ENCODE measurements around the gene HECTD3.

DNA sequence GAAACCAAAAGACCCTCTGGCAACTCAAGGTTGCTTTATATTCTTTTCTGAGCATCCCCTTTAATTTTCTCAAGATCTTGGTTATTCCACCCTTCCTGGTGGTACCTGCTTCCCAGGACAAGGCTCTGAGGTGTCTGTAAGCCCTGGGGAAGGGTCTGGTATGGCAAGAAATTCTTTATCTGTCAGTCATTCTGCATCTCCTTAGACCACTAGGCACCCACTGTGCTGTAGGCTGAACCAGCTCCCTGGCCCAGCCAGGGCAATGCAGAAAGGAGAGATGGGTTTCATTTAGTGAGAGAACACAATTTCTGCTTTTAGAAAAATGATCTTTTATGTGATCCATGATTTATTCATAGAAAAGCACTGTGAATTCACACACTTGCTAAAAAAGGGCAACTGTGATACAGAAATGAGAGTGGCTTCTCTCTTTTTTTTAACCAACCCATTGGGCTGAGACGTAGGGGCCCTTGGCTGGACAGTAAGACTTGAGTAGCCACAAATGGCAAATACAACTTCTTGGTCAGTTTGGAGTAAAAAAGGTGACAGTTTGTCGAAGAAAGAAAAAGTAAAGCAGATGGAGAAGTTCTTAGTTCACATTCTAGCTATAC, 5.1 kb upstream of the HECTD3 start:
- TF ChIP-seq, protein P1, sequence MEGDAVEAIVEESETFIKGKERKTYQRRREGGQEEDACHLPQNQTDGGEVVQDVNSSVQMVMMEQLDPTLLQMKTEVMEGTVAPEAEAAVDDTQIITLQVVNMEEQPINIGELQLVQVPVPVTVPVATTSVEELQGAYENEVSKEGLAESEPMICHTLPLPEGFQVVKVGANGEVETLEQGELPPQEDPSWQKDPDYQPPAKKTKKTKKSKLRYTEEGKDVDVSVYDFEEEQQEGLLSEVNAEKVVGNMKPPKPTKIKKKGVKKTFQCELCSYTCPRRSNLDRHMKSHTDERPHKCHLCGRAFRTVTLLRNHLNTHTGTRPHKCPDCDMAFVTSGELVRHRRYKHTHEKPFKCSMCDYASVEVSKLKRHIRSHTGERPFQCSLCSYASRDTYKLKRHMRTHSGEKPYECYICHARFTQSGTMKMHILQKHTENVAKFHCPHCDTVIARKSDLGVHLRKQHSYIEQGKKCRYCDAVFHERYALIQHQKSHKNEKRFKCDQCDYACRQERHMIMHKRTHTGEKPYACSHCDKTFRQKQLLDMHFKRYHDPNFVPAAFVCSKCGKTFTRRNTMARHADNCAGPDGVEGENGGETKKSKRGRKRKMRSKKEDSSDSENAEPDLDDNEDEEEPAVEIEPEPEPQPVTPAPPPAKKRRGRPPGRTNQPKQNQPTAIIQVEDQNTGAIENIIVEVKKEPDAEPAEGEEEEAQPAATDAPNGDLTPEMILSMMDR (IDR thresholded peaks at IDR 0.05 in 2 of 3, conservative IDR thresholded peaks at IDR 0.05 in 1 of 3; ENCODE audit: insufficient read depth in 2 of 3, low read depth in 1 of 3, low read length in 3 of 3) = no peak
- no peak for TF ChIP-seq ZNF444 (CRISPR knock-in tag; IDR thresholded peaks at IDR 0.05)
- no peak for TF ChIP-seq SIN3A (IDR thresholded peaks at IDR 0.05; ENCODE audit: borderline replicate concordance in 2 of 2, control insufficient read depth in 1 of 2, low read depth in 2 of 2, low read length in 2 of 2)
- TF ChIP-seq NR2C1 (IDR thresholded peaks at IDR 0.05) = no peak
- TF ChIP-seq NR2C1 (tag; IDR thresholded peaks at IDR 0.05) = no peak
- TF ChIP-seq, protein P2, sequence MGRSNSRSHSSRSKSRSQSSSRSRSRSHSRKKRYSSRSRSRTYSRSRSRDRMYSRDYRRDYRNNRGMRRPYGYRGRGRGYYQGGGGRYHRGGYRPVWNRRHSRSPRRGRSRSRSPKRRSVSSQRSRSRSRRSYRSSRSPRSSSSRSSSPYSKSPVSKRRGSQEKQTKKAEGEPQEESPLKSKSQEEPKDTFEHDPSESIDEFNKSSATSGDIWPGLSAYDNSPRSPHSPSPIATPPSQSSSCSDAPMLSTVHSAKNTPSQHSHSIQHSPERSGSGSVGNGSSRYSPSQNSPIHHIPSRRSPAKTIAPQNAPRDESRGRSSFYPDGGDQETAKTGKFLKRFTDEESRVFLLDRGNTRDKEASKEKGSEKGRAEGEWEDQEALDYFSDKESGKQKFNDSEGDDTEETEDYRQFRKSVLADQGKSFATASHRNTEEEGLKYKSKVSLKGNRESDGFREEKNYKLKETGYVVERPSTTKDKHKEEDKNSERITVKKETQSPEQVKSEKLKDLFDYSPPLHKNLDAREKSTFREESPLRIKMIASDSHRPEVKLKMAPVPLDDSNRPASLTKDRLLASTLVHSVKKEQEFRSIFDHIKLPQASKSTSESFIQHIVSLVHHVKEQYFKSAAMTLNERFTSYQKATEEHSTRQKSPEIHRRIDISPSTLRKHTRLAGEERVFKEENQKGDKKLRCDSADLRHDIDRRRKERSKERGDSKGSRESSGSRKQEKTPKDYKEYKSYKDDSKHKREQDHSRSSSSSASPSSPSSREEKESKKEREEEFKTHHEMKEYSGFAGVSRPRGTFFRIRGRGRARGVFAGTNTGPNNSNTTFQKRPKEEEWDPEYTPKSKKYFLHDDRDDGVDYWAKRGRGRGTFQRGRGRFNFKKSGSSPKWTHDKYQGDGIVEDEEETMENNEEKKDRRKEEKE (IDR thresholded peaks at IDR 0.05; ENCODE audit: borderline replicate concordance in 1 of 2, control insufficient read depth in 1 of 2, low read depth in 2 of 2, low read length in 1 of 2) = no peak
- no peak for TF ChIP-seq ESRRA (IDR thresholded peaks at IDR 0.05; ENCODE audit: borderline replicate concordance, low read depth)
- TF ChIP-seq ILF3 (IDR thresholded peaks at IDR 0.05; ENCODE audit: borderline replicate concordance) = peak; percentile 33; the same call in 1 of the 2 replicates
- TF ChIP-seq, protein P3, sequence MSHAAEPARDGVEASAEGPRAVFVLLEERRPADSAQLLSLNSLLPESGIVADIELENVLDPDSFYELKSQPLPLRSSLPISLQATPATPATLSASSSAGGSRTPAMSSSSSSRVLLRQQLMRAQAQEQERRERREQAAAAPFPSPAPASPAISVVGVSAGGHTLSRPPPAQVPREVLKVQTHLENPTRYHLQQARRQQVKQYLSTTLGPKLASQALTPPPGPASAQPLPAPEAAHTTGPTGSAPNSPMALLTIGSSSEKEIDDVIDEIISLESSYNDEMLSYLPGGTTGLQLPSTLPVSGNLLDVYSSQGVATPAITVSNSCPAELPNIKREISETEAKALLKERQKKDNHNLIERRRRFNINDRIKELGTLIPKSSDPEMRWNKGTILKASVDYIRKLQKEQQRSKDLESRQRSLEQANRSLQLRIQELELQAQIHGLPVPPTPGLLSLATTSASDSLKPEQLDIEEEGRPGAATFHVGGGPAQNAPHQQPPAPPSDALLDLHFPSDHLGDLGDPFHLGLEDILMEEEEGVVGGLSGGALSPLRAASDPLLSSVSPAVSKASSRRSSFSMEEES (CRISPR knock-in tag; IDR thresholded peaks at IDR 0.05) = no peak
